HG03066 (cell line): ENCODE measurements around the gene KRTAP19-3.
"Not testable (repeated sequence)": the region's sequence is repeated elsewhere in the genome, so short reads cannot be mapped to it uniquely, and the experiment has no call there.

Experiments used
- ATAC-seq: cut with Tn5 transposase; IDR thresholded peaks from one replicate; pipeline ENCODE4 v1.9.1; 2021; ENCODE audit warnings: low read depth; ENCODE audit not compliant: unreplicated experiment

Gene KRTAP19-3

DNA sequence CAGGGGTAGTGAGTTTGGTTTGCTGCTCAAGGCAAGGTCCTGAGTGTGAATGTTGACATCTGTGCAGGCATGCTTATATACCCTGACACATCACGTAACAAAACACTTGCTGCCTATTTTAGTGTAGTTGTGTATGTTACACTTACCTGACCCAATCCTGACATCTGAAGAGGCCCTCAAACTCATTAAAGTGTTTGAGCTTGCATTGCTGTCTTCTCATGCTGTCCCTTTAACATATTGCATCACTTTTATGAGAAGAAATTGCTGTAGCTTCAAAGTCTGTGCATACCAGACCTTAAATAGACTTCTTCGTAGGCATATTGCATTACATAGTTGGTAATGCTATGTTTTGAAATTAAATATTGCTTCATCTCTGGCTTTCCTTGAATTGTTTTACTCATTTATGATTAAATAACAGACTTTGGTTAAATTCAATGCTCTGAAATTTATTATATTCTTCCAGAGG lies at the start of gene KRTAP19-3:
Gene KRTAP19-3 (minus strand): TSS at position 51 of the 466 bp plus-strand sequence. CDS start 56 bp downstream, outside the sequence.
- ATAC-seq, result no peak

DNA sequence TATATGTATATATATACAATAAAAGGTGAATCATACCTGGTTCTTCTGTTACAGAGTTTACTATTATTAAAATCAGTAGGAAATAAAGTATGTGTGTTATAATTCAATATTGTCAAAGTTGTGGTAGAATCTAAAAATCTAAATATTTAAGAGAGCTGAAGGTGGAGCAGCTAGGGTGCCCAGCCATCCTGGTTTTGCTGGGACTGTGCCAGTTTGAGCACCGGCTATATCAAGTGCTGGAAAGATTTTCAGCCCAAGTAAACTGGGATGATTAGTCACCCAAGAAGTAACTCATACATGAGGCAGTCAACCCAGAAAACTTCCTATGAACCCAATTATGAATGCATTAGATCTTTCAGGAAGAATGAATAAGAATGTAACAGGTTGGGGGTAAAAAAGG lies 27.1 kb upstream of the KRTAP19-3 start:
- ATAC-seq, result no peak

DNA sequence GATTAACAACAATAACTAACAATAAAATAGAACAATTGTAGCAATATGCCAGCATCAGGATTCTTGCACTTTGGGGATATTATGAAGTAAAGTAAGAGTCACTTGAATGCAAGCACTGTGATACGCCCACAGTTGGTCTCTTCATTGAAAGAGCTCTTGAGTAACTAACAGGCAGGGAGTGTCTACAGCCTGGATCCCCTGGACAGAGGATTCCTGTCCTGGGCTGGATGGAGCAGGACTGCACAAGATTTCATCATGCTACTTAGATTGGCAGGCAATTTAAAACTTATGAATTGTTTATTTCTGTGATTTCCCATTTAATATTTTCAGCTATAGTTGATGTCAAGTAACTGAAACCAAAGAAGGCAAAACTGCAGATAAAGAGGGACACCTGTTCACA lies 23.9 kb upstream of the KRTAP19-3 start:
- ATAC-seq, result no peak

DNA sequence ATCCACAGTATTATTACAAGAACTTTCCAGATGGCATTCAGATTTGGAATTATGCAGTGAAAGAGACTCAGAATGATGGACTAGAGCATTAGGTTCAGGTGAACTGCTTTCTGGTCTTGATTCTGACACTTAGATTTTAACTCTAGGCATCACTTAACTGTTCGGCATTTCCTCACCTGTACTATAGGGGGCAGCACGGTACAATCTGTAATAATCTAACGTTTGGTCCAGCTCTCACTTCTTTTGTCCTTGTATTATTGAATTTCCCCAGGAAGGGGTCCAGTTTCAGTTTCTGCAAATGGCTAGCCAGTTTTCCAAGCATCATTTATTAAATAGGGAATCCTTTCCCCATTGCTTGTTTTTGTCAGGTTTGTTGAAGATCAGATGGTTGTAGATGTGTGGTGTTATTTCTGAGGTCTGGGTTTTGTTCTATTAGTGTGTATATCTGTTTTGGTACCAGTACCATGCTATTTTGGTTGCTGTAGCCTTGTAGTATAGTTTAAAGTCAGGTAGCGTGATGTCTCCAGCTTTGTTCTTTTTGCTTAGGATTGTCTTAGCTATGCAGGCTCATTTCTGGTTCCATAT lies 13.9 kb upstream of the KRTAP19-3 start:
- not testable (repeated sequence) for ATAC-seq

DNA sequence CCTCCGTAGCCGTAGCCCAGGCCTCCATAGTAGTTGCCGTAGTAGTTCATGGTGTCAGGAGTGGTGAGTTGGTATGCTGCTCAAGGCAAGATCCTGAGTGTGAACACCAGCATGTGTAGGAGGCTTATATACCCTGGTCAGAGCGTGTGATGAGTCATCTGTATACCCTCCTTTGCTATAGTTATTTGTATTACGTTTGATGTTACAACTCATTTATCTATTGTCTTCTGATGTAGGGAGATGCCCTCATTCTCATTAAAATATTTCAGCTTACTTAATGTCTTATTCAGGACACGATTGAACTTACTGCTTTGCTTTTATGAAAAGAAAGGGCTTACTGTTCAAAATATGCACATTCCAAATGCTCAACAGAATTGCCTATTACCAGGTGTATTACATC lies 10.2 kb upstream of the KRTAP19-3 start, which contains the start of gene KRTAP19-5:
Gene KRTAP19-5 (minus strand): TSS at position 101 of the 400 bp plus-strand sequence. CDS start 51 bp downstream, at position 50.
- ATAC-seq, result no peak

DNA sequence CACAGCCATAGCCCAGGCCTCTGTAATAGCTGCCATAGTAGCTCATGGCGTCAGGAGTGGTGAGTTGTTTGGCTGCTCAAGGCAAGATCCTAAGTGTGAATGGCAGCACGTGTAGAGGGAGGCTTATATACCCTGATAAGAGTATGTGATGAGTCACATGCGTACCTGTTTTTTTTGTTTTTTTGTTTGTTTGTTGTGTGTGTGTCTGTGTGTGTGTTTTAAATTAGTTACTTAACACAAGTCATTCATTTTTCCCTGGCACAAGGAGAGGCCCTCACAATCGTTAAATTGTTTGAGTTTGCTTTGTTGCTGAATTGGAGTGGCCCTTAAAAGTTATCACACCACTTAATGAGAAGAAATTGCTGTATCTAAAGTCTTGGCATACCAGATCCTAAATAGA lies 5.3 kb upstream of the KRTAP19-3 start, which contains the start of gene KRTAP19-4:
Gene KRTAP19-4 (minus strand): TSS at position 101 of the 400 bp plus-strand sequence. CDS start 55 bp downstream, at position 46.
- no peak for ATAC-seq

DNA sequence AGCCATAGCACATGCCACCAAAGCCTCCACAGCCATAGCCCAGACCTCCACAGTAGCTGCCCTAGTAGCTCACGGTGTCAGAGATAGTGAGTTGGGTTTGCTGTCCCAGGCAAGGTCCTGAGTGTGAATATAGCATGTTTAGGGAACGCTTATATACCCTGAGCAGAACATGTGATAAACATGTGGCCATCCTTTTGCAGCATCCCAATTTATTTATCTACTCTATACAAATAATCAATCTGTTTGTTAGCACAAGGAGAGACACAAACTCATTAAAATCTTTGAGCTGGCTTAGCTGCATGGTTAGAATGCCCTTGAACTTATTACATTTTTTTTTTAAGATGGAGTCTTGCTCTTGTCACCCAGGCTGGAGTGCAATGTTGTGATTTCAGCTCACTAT lies 4.5 kb downstream of the KRTAP19-3 start, which contains the start of gene KRTAP19-2:
Gene KRTAP19-2 (minus strand): TSS at position 101 of the 400 bp plus-strand sequence. CDS start 88 bp downstream, at position 13.
- no peak for ATAC-seq

DNA sequence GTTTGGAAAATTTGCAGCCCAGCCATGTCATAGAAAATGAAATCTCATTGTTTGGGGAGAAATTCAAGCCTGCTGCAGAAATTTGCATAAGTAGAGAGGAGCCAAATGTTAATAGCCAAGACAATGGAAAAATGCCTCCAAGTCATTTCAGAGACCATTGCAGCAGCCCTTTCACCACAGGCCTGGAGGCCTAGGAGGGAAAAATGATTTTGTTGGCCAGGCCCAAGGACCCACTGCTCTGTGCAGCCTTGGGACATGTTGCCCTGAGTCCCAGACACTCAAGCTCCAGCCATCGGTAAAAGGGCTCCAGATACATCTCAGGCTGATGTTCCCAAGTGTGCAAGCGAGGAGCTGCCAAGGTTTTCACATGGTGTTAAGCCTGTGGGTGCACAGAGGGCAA lies 5.6 kb downstream of the KRTAP19-3 start:
- no peak for ATAC-seq

DNA sequence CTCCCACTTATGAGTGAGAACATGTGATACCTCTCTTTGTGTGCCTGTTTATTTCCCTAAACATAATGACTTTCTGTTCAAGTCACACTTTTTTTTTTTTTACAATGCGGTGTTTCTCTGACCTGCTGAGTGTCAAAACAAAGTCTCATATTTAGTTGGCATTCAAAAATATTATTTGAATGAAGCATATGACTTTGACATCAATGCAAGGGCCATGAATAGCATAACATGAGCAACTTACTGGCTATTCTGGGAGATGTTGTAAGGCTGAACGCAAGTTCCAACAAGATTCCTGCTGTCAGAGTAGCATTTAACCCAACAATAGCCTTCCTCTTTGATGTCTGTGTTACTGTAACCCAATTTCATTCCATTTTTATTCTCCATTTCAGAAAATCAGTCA lies 9.7 kb downstream of the KRTAP19-3 start:
- no peak for ATAC-seq

DNA sequence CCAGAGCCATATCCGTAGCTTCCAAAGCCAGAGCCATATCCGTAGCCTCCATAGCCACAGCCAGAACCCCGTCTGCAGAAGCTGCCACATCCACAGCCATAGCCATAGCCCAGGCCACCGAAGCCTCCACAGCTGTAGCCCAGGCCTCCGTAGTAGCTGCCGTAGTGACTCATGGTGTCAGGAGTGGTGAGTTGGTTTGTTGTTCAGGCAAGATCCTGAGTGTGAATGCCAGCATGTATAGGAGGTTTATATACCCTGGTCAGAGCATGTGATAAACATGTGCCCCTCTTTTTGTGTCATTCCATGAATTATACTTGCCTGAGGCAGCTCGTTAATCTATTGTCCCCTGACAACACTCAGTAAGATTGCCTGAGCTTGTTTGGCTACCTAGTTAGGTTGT lies 11.7 kb downstream of the KRTAP19-3 start, which contains the start of gene KRTAP19-1:
Gene KRTAP19-1 (minus strand): TSS at position 223 of the 400 bp plus-strand sequence. CDS start 50 bp downstream, at position 173.
- no peak for ATAC-seq

DNA sequence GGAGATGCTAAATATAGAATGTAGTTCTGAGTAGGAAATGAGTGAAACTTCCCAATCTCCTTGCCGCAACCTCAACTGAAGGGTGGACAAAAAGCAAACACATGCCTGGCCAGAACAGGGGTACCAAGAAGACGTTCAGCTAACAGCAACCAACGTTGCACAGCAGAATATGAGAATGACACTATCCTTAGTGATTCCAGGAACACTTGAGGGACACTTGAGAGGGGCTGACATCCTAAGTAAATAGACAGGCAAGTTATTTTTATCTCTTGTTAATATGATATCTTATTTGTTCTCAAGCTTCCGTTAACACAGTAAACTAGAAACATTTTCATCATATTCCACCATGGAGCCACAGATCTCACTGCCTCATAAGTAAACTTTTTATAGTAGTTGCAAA lies 12.6 kb downstream of the KRTAP19-3 start:
- ATAC-seq, result no peak

DNA sequence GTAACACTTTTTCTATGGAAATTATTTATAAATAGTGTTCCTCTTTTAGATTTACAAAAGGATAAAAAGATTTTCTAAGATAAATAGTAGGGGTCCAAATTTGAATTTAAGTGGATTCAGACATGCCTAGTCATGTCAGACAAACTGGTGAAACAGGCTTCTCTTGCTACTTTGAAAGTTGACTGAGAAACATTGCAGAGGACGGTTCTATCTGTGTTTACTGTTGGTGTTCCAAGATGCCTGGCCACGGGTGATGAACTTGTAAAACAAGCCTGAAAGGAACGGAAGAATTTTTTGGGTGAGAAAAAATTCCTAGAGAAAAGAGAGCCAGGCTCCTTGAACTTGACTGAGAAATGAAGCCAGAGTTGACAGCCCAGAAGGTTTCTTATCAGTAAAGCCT lies 13.8 kb downstream of the KRTAP19-3 start:
- ATAC-seq, result no peak

DNA sequence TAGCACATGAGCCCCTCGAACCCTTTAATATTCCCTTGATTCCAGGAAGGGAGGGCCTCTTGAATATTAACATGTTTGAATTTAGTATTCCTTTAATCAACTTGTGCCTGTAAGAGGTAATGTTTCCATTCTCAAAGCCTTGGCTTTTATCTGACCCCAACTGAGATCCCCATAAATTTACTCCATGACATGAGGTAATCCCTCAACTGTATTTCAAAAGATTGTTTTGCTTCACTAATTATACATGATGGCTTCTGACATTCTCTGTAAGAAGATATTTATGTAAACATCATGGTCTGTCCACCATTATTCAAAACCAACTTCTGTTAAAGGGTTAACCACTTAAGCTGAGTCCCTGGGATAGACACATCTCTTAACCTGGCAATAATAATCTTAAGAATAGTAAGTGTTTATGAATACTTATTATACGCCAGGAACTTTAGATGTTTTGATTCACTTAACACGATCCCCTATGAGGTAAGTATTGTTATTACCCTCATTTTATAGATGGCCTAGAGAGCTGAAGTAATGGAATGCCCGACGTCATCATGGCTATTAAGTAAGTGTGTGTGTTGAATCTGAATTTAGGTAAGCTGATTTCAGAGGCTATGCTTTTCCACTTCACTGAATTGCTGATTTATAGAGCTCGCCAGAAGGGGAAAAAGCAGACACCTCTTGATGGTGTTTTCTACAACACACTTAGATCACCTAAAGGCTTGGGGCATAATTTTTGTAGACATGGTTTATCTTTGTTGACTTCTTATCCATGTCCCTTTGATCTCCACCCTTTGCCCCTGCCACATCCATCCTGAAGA lies 22.7 kb downstream of the KRTAP19-3 start:
- ATAC-seq, result no peak

DNA sequence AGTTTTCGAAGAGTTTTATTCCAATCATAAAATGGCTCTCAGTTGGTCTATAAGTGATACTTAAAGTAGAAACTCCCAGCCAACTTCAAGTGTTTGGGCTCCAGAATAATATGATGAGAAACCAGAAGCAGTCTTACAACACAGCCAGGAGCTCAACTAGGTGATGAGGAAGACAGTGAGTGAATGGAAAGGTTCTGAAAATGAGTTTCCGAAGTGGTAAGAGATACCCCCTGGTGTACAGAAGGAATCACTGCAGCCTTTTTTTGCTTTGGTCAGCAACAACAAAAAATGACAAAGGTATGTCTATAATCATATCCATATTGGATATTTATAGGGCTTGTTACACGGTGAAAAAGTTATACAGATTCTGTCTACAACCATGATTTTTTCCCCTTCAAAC lies 28.1 kb downstream of the KRTAP19-3 start:
- ATAC-seq, result no peak

DNA sequence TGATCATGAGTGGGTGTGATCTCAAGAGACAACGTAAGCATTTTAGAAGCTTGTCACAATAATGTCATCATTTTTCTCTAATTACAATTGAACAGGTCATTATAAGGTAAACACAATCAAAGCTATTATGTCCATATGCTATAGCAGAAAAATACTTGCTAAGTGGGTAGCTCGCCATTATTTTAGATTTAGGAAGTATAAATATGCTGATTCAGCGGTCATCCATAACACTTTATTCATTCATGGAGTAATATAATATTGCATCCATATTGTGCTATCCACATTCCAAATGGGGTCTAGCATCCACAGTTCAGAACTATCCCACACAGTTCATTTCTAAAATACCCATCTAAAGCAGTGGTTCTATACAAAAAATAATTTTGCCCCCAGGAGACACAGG lies 43.3 kb downstream of the KRTAP19-3 start:
- no peak for ATAC-seq

DNA sequence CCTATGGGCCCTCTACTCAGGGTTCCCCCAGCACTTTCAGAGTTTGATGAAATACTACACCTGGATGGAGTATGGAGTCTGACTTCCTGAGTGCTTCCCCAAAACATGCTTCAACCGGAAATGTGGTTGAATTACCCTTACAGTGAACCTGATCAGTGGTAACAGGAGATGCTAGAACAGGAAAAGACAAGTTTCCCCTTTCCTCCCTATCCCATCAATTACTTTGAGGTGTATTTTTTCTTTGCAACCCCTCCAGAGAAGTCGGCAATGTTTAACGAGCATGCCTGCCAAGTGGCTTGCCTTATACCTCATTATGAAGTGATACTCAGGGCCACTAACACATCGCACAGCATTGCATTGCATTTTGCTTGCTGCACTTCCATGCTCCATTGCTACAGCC lies 44.8 kb downstream of the KRTAP19-3 start:
- no peak for ATAC-seq

DNA sequence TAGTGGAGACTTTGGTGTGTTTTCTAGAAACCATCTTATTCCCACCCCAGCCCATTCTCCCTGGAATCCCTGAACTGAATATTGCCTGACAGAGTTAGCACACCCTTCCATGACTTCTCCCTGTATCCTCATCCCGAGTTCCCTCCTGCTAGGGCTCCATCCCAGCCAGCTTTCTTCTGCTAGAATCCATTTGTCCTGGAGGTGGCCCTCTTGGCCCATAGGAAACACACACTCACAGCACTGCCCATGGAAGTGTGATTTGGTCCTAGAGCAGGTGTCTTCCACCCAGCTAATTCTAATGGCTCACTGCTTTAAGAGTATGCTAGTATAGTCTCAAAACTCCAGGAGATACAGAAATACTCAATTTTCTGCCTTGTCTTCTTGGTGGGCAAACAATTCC lies 47.6 kb downstream of the KRTAP19-3 start:
- ATAC-seq, result no peak

DNA sequence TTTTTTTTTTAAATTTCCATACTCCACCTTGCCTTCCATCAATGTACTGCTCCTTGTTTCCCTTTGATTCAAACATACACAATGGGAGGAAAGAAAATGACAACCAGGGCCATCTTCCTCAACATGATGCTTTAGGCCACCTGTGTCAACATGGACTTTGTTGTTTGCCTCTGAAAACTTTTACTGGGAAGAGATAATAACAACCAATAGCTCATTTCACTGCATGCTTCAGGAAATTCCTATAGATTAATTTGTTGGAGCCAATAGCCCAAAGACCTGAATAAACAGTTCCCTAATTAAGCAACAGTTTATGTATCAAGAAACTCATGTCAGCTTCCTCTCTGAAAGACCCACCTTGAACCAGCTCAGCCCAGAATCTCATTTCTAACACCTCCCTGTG lies 48.6 kb downstream of the KRTAP19-3 start:
- no peak for ATAC-seq
